Cardiac fibroblast (primary cell): ENCODE results near the gene ZNRD2.

Experiments
- DNase-seq, 2 donors: peaks; one replicate each; pipeline versions ENCODE4 v3.0.0 to v3.0.0-alpha.2; 2010; ENCODE audit warnings: low read depth in 2 of 2
- H3K4me3 ChIP-seq, 2 donors: replicated peaks in 1 of 2; 1 replicate in 1 of 2; 2 replicates in 1 of 2; pipeline ENCODE4 v1.5.1; 2011; ENCODE audit warnings: low read depth in 2 of 2, low read length in 2 of 2, mild to moderate bottlenecking in 2 of 2, moderate library complexity in 1 of 2
- CTCF ChIP-seq: IDR thresholded peaks from one replicate; pipeline ENCODE4 v1.5.1; 2011; ENCODE audit warnings: low read depth, mild to moderate bottlenecking, low read length, inconsistent platforms

Gene ZNRD2

GRCh38 chr11:65525546-65526480, 44.5 kb upstream of the ZNRD2 start:
- no peak for DNase-seq
- peak overlapping the region; percentile 72 to 82 for H3K4me3 ChIP-seq
- TF ChIP-seq CTCF, result no peak

- TF ChIP-seq CTCF, result no peak
- no peak overlapping the region for H3K4me3 ChIP-seq
- no peak for DNase-seq
These were observed 43.5 kb upstream of the ZNRD2 start for GRCh38 chr11:65526744-65527143.

- TF ChIP-seq CTCF, result no peak
- DNase-seq, result no peak
- H3K4me3 ChIP-seq, result no peak overlapping the region
These were observed 41.4 kb upstream of the ZNRD2 start for GRCh38 chr11:65528819-65529350.

GRCh38 chr11:65529475-65530156, 40.7 kb upstream of the ZNRD2 start:
- no peak for DNase-seq
- no peak for TF ChIP-seq CTCF
- H3K4me3 ChIP-seq, result no peak overlapping the region

GRCh38 chr11:65530157-65530496, 40.1 kb upstream of the ZNRD2 start:
- H3K4me3 ChIP-seq, result no peak overlapping the region
- peak; percentile 31 for TF ChIP-seq CTCF
- DNase-seq, result no peak

- TF ChIP-seq CTCF, result no peak
- no peak overlapping the region for H3K4me3 ChIP-seq
- DNase-seq, result no peak
These were observed 37.8 kb upstream of the ZNRD2 start for GRCh38 chr11:65532388-65533064.
